Iris pigment epithelial cell (primary cell): ENCODE measurements around the gene MPZL2.

ENCODE experiments used
- DNase-seq: peaks from one replicate; pipeline ENCODE4 v3.0.0-alpha.2; 2011; ENCODE audit warnings: low read depth

Gene MPZL2

GRCh38 chr11:118240999-118241763 is 22.9 kb downstream of the MPZL2 start:
- peak; percentile 22 for DNase-seq

- DNase-seq, result no peak
Measured at GRCh38 chr11:118239509-118240205, 24.4 kb downstream of the MPZL2 start.

GRCh38 chr11:118238929-118239328 is 25.2 kb downstream of the MPZL2 start:
- no peak for DNase-seq

GRCh38 chr11:118238421-118238820 is 25.7 kb downstream of the MPZL2 start:
- DNase-seq, result no peak

- DNase-seq, result no peak
Measured at GRCh38 chr11:118236170-118236569, 27.9 kb downstream of the MPZL2 start.

- no peak for DNase-seq
Measured at GRCh38 chr11:118234833-118235232, 29.3 kb downstream of the MPZL2 start.

- no peak for DNase-seq
Measured at GRCh38 chr11:118233850-118234249, 30.2 kb downstream of the MPZL2 start.

GRCh38 chr11:118233377-118233776 is 30.7 kb downstream of the MPZL2 start:
- no peak for DNase-seq

- DNase-seq, result no peak
Measured at GRCh38 chr11:118232659-118233058, 31.4 kb downstream of the MPZL2 start.

GRCh38 chr11:118231461-118231860 is 32.6 kb downstream of the MPZL2 start:
- DNase-seq, result no peak

GRCh38 chr11:118230088-118230487 is 34.0 kb downstream of the MPZL2 start:
- no peak for DNase-seq

- DNase-seq, result no peak
Measured at GRCh38 chr11:118229274-118229847, 34.7 kb downstream of the MPZL2 start.

- no peak for DNase-seq
Measured at GRCh38 chr11:118227865-118228785, 36.0 kb downstream of the MPZL2 start.

- DNase-seq, result no peak
Measured at GRCh38 chr11:118226781-118227180, 37.3 kb downstream of the MPZL2 start.

- DNase-seq, result no peak
Measured at GRCh38 chr11:118226296-118226695, 37.8 kb downstream of the MPZL2 start.

GRCh38 chr11:118224511-118225188 is 39.4 kb downstream of the MPZL2 start, which contains the start of gene JAML:
Gene JAML (minus strand): TSS chr11:118225011. CDS start chr11:118214866, 10,145 bp downstream.
- DNase-seq, result no peak

GRCh38 chr11:118223992-118224391 is 40.1 kb downstream of the MPZL2 start:
- DNase-seq, result no peak

- DNase-seq, result no peak
Measured at GRCh38 chr11:118223570-118223969, 40.5 kb downstream of the MPZL2 start.

GRCh38 chr11:118222437-118222836 is 41.7 kb downstream of the MPZL2 start:
- no peak for DNase-seq

GRCh38 chr11:118221419-118221818 is 42.7 kb downstream of the MPZL2 start:
- no peak for DNase-seq

- DNase-seq, result no peak
Measured at GRCh38 chr11:118219732-118220131, 44.4 kb downstream of the MPZL2 start.
